Loucy (cell line): ENCODE results near the gene GGACT.

Experiments used
- H2AFZ ChIP-seq: fragments of 200-600 bp; sonication (generic); 2 replicates; pipeline ENCODE4 v1.6.0; 2016; ENCODE audit warnings: antibody characterized with exemption, mild to moderate bottlenecking, low read length, moderate library complexity
- H3F3A ChIP-seq: fragments of 200-600 bp; 2 replicates; pipeline ENCODE4 v1.6.0; 2016; ENCODE audit warnings: antibody characterized with exemption, low read depth, mild to moderate bottlenecking
- H3K27me3 ChIP-seq: fragments of 200-600 bp; sonication (generic); 2 replicates; pipeline ENCODE4 v1.6.1; 2014; ENCODE audit warnings: low read length, mild to moderate bottlenecking; ENCODE audit not compliant: insufficient read depth, poor library complexity, severe bottlenecking
- H3K36me3 ChIP-seq: fragments of 200-600 bp; sonication (generic); 2 replicates; pipeline ENCODE4 v1.6.1; 2016; ENCODE audit warnings: low read length; ENCODE audit not compliant: insufficient read depth
- H3K4me1 ChIP-seq: fragments of 200-600 bp; sonication (generic); 2 replicates; pipeline ENCODE4 v1.5.1; 2014; ENCODE audit warnings: low read length, mild to moderate bottlenecking; ENCODE audit not compliant: insufficient read depth, poor library complexity, severe bottlenecking
- H3K4me2 ChIP-seq: fragments of 200-600 bp; sonication (generic); 2 replicates; pipeline ENCODE4 v1.6.0; 2014; ENCODE audit warnings: antibody characterized with exemption, low read length, low read depth, mild to moderate bottlenecking; ENCODE audit not compliant: poor library complexity, severe bottlenecking
- H3K4me3 ChIP-seq: fragments of 200-600 bp; sonication (generic); 2 replicates; pipeline ENCODE4 v1.5.1; 2014; ENCODE audit warnings: low read length, mild to moderate bottlenecking, mixed read lengths; ENCODE audit not compliant: poor library complexity, severe bottlenecking
- H3K79me2 ChIP-seq: fragments of 200-600 bp; sonication (generic); 2 replicates; pipeline ENCODE4 v1.6.1; 2014; ENCODE audit warnings: low read length; ENCODE audit not compliant: insufficient read depth
- H3K9ac ChIP-seq: fragments of 200-600 bp; sonication (generic); 2 replicates; pipeline ENCODE4 v1.6.0; 2014; ENCODE audit warnings: mild to moderate bottlenecking, low read depth, low read length, moderate library complexity; ENCODE audit not compliant: poor library complexity, severe bottlenecking
- H3K9me2 ChIP-seq: fragments of 200-600 bp; sonication (generic); replicated peaks from 2 replicates; pipeline ENCODE4 v1.6.1; 2016; ENCODE audit warnings: low read depth, low read length, mixed read lengths
- H3K9me3 ChIP-seq: fragments of 200-600 bp; sonication (generic); 2 replicates; pipeline ENCODE4 v1.6.1; 2014; ENCODE audit warnings: mild to moderate bottlenecking, antibody characterized with exemption, low read length, low read depth; ENCODE audit not compliant: insufficient read depth
- H4K20me1 ChIP-seq: fragments of 200-600 bp; sonication (generic); 2 replicates; pipeline ENCODE4 v1.6.0; 2014; ENCODE audit warnings: antibody characterized with exemption, low read length, mild to moderate bottlenecking; ENCODE audit not compliant: insufficient read depth, poor library complexity, severe bottlenecking
- CTCF ChIP-seq: fragments of 200-600 bp; sonication (generic); conservative IDR thresholded peaks from 2 replicates; pipeline ENCODE4 v1.5.1; 2014; ENCODE audit warnings: mild to moderate bottlenecking, antibody characterized with exemption, low read length
- EZH2phosphoT487 ChIP-seq: fragments of 200-600 bp; IDR thresholded peaks from 2 replicates; pipeline ENCODE4 v1.6.1; 2018; ENCODE audit warnings: antibody characterized with exemption, mild to moderate bottlenecking, moderate library complexity, borderline replicate concordance

The GGACT gene

GRCh38 chr13:100510208-100510957 lies 78.2 kb downstream of the GGACT start:
- Histone ChIP-seq H2AFZ (no peak overlapping the region), H3K36me3 (no peaks in the 10 kb centered on the region), H3K27me3 (no peaks in the 10 kb centered on the region), H3K9me2 (no peaks in the 10 kb centered on the region), H3K4me2 (no peak overlapping the region), H3K9me3 (no peaks in the 10 kb centered on the region), H3F3A (no peaks in the 10 kb centered on the region), H3K79me2 (no peaks in the 10 kb centered on the region), H4K20me1 (no peaks in the 10 kb centered on the region), H3K4me1 (peaks cover 12% of the 10 kb centered on the region), H3K4me3 (no peak overlapping the region), H3K9ac (no peak overlapping the region)
- TF ChIP-seq CTCF, result no peak
- TF ChIP-seq EZH2phosphoT487, result no peak

DNA sequence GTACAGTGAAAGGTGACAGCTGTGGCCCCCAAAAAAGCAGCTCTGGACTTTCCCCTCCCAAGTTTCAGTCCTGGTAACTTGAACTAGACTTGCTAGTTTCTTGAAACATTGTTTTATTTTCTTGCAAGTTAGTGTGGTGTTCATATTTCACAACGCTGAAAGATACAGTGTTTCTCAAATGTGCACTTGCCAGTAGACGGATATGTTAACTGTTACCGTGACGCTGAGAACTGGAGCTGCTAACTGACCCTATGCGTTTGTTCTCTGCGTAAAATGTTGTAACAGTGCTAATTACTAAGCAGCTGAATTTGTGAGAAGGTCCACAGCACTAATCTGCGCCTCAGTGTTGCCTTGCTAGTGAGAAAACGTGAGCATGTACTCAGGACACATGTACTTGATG lies 79.6 kb downstream of the GGACT start:
- no peaks in the 10 kb centered on the region for H3K9me2 ChIP-seq
- no peaks in the 10 kb centered on the region for H3K36me3 ChIP-seq
- no peak overlapping the region for H2AFZ ChIP-seq
- H4K20me1 ChIP-seq, result no peaks in the 10 kb centered on the region
- no peaks in the 10 kb centered on the region for H3K79me2 ChIP-seq
- peaks cover 12% of the 10 kb centered on the region for H3K4me1 ChIP-seq
- H3K9me3 ChIP-seq, result no peaks in the 10 kb centered on the region
- TF ChIP-seq CTCF (no peak), EZH2phosphoT487 (no peak)
- H3K9ac ChIP-seq, result no peak overlapping the region
- no peaks in the 10 kb centered on the region for H3F3A ChIP-seq
- no peak overlapping the region for H3K4me2 ChIP-seq
- no peaks in the 10 kb centered on the region for H3K27me3 ChIP-seq
- H3K4me3 ChIP-seq, result no peak overlapping the region

GRCh38 chr13:100508455-100508854 lies 80.1 kb downstream of the GGACT start:
- no peak for TF ChIP-seq EZH2phosphoT487
- TF ChIP-seq CTCF, result no peak
- no peak overlapping the region for H3K9ac ChIP-seq
- no peaks in the 10 kb centered on the region for H3K9me2 ChIP-seq

More at GRCh38 chr13:100508455-100508854, 80.1 kb downstream of the GGACT start:
- H3K9me3 ChIP-seq, result no peaks in the 10 kb centered on the region
- H3K4me2 ChIP-seq, result no peak overlapping the region
- H2AFZ ChIP-seq, result no peak overlapping the region
- no peak overlapping the region for H3K4me3 ChIP-seq
- no peaks in the 10 kb centered on the region for H4K20me1 ChIP-seq
- no peaks in the 10 kb centered on the region for H3K79me2 ChIP-seq
- H3K4me1 ChIP-seq, result peaks cover 12% of the 10 kb centered on the region
- no peaks in the 10 kb centered on the region for H3F3A ChIP-seq
- no peaks in the 10 kb centered on the region for H3K36me3 ChIP-seq
- no peaks in the 10 kb centered on the region for H3K27me3 ChIP-seq
